A673 (cell line): ENCODE results near the gene CPLX4.

Experiments
- EZH2 ChIP-seq: fragments of 200-600 bp; sonication (generic); IDR thresholded peaks from 2 replicates; pipeline ENCODE4 v1.6.1; 2017; ENCODE audit warnings: borderline replicate concordance, low read depth, mild to moderate bottlenecking, mixed read lengths, antibody characterized with exemption, low read length; ENCODE audit not compliant: poor library complexity, severe bottlenecking
- TF ChIP-seq, protein P1 (sequence below): fragments of 300-800, 200-600 bp; sonication (generic); conservative IDR thresholded peaks from 2 replicates; pipeline ENCODE4 v1.5.1; 2017; ENCODE audit warnings: low read depth, mild to moderate bottlenecking, antibody characterized with exemption, low read length, moderate library complexity, mixed read lengths

- TF ChIP-seq, protein P1, sequence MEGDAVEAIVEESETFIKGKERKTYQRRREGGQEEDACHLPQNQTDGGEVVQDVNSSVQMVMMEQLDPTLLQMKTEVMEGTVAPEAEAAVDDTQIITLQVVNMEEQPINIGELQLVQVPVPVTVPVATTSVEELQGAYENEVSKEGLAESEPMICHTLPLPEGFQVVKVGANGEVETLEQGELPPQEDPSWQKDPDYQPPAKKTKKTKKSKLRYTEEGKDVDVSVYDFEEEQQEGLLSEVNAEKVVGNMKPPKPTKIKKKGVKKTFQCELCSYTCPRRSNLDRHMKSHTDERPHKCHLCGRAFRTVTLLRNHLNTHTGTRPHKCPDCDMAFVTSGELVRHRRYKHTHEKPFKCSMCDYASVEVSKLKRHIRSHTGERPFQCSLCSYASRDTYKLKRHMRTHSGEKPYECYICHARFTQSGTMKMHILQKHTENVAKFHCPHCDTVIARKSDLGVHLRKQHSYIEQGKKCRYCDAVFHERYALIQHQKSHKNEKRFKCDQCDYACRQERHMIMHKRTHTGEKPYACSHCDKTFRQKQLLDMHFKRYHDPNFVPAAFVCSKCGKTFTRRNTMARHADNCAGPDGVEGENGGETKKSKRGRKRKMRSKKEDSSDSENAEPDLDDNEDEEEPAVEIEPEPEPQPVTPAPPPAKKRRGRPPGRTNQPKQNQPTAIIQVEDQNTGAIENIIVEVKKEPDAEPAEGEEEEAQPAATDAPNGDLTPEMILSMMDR, result no peak
- no peak for TF ChIP-seq EZH2
Observed at GRCh38 chr18:59352250-59352855, 33.9 kb upstream of the CPLX4 start.
